ENCODE data around the gene EVC. TPM values are rescaled to one million over a fixed set of nuclear protein-coding genes. Genes with fewer than 3 reads are reported as not detected.

EVC gene
- total and polyA plus RNA-seq, 2 of the 8 experiments (the other 6 are each of a cell fraction or from before 2014, with no cell fraction given): 2.6 to 9.8 TPM

DNA sequence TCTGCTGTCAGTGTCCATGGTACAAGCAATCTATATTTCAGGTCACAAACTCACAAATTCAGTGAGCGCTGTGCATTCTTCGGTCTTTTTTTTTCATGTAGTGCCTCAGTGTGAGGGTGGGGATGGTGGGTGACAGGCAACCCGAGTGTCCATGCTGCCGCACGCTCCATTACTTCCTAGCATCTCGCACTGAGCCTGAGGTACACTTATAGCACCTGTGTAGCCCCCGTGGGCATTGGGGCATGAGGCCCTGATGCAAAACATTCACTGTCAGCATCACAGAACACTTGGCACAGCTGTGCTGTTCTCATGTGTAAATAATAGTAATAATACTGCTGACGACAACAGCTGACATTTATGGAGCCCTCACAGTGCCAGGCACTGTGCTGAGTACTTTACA, 34.2 kb upstream of the EVC start (continued):
- TF ChIP-seq EZH2 (IDR thresholded peaks at IDR 0.05; ENCODE audit: low read depth, low read length, severe bottlenecking) (no peak), BACH1 (IDR thresholded peaks at IDR 0.05; ENCODE audit: low read length) (no peak), EGR1 (IDR thresholded peaks at IDR 0.05; ENCODE audit: borderline replicate concordance, low read depth, low read length) (no peak), POLR2AphosphoS5 (IDR thresholded peaks at IDR 0.05; ENCODE audit: low read depth, low read length) (no peak)

All from H1 (cell line).